OCI-LY7 (cell line): ENCODE data around the gene COL18A1.

ENCODE experiments used
- CTCF ChIP-seq: fragments of 200-600 bp; sonication (generic); conservative IDR thresholded peaks from 2 replicates; pipeline ENCODE4 v1.5.1; 2014; ENCODE audit warnings: mild to moderate bottlenecking, antibody characterized with exemption, low read length, moderate library complexity, mixed read lengths
- EZH2phosphoT487 ChIP-seq: fragments of 200-600 bp; sonication (generic); IDR thresholded peaks from 2 replicates; pipeline ENCODE4 v1.6.1; 2018; ENCODE audit warnings: low read depth, borderline replicate concordance, mild to moderate bottlenecking, mixed run types, antibody characterized with exemption, low read length, moderate library complexity, mixed read lengths

DNA sequence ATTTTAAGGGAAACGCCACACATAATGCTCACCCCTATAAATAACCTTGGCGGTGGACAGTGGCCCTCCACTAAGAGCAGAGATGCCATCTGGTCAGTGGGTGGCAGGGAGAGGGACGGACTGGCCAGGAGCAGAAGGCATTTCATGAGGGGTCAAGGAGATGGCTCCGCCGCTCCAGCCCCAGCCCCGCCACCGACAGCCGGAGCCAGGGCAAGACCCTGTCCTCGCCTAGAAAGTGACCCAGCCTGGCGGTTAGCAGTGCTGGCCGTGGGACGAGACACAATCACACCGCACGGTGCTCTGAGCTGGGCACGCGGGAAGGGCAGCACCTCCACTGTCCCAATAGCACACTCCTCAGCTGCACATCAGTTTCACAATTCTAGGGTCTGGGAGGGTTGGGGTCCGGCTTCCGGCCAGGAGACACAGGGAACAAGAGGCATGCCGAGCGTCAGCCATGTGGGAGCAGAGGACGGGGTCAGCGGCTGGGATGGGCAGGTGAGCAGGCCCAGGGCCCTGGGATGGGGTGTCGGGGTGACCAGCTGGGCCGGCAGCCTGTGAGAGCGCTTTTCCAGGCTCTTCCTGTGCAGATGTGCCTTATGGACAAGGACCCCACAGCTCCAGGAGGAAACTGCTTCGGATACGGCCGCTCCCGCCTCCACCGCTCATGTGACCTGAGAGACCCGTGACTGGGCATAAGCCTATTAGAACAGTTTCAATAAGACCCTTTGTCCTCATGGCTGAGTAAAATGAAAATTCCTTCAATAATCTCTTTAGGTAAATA, 131.5 kb downstream of the COL18A1 start:
- TF ChIP-seq CTCF (no peak), EZH2phosphoT487 (no peak)
